GM13977 (cell line): ENCODE data around the gene SYMPK.
"Not testable (repeated sequence)": the region's sequence is repeated elsewhere in the genome, so short reads cannot be mapped to it uniquely, and the experiment has no call there.

ENCODE experiments used
- DNase-seq: peaks from one replicate; pipeline ENCODE4 v3.0.0; 2012; ENCODE audit warnings: low spot score
- in situ Hi-C: fragments of 300-500 bp; cut with MboI; formaldehyde crosslinking; loops from one replicate; pipeline ENCODE4 v1.12.0; 2022; ENCODE audit warnings: low sequenced_read_pairs, low pct_unique_long_range_greater_than_20kb, mixed read lengths, inconsistent platforms; ENCODE audit not compliant: unreplicated experiment
- TF ChIP-seq, protein P1 (sequence below): IDR thresholded peaks from 2 replicates; pipeline ENCODE4 v1.5.1; 2012; ENCODE audit warnings: mild to moderate bottlenecking, control low read depth; ENCODE audit not compliant: insufficient read depth; ENCODE audit errors: extremely low read depth, missing control alignments

SYMPK gene

DNA sequence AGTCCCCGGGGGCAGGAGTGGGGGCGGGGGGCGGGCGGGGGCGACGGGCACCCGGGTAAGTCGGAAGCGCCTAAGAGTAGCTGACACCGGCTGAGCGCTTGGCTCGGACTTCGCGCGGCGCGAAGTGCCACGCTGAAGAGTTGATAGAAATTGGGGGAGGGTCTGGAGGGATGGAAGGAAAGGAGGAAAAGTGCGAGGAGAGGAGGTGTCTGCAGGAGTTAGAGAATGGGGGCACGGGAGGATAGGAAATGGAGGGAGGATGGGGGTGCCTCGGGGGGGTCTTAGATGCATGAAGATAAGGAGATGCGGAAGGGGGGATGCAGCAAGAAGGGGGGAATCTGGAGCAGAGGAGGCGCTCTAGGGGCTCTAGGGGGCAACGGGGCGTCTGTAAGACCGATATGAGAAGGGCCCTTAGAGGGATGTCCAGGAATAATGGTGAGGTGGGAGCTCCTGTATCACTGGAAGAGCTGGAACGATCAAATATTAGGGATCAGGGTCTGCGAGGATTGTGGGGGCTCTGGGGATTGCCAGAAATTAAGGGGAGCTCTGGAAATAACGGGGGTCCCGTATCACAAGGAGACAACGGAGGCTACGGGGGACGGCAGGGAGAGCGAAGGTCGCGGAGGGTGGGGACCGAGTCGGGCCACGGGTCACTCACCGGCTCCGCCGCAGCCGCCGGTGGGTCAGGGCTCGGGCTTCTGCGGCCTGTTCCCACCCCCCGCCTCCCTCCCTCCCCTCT lies 39.1 kb upstream of the SYMPK start, which contains the start of gene MYPOP:
MYPOP (minus strand) TSS at position 702 of the 739 bp plus-strand sequence. CDS start 840 bp downstream, outside the sequence.
- TF ChIP-seq, protein P1, sequence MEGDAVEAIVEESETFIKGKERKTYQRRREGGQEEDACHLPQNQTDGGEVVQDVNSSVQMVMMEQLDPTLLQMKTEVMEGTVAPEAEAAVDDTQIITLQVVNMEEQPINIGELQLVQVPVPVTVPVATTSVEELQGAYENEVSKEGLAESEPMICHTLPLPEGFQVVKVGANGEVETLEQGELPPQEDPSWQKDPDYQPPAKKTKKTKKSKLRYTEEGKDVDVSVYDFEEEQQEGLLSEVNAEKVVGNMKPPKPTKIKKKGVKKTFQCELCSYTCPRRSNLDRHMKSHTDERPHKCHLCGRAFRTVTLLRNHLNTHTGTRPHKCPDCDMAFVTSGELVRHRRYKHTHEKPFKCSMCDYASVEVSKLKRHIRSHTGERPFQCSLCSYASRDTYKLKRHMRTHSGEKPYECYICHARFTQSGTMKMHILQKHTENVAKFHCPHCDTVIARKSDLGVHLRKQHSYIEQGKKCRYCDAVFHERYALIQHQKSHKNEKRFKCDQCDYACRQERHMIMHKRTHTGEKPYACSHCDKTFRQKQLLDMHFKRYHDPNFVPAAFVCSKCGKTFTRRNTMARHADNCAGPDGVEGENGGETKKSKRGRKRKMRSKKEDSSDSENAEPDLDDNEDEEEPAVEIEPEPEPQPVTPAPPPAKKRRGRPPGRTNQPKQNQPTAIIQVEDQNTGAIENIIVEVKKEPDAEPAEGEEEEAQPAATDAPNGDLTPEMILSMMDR = no peak
- in situ Hi-C loops = no loop called here
- DNase-seq = peak; percentile 61

DNA sequence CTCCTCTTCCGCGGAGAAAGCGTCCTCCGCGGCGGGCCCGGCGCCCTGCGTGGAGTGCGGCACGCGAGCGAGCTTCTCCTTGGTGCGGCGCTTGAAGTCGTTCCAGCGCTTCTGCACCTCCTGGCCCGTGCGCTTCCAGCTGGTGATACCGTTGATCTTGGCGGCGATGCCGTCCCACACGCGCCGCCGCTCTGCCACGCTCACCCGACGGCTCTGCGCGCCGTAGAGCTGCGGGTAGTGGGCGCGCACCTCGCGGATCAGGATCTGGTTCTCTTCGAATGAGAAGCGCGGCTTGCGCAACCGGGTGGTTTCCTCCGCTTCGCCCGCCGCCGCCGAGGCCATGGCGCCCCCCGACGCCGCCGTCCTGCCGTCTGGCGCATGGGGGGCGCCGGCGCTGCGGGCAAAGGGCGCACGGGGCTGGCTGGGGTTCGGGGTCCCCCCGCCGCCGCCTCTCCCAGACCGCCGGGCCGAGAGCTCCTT lies 38.5 kb upstream of the SYMPK start:
- TF ChIP-seq, protein P1 = no peak
- in situ Hi-C loops = no loop called here
- no peak for DNase-seq

DNA sequence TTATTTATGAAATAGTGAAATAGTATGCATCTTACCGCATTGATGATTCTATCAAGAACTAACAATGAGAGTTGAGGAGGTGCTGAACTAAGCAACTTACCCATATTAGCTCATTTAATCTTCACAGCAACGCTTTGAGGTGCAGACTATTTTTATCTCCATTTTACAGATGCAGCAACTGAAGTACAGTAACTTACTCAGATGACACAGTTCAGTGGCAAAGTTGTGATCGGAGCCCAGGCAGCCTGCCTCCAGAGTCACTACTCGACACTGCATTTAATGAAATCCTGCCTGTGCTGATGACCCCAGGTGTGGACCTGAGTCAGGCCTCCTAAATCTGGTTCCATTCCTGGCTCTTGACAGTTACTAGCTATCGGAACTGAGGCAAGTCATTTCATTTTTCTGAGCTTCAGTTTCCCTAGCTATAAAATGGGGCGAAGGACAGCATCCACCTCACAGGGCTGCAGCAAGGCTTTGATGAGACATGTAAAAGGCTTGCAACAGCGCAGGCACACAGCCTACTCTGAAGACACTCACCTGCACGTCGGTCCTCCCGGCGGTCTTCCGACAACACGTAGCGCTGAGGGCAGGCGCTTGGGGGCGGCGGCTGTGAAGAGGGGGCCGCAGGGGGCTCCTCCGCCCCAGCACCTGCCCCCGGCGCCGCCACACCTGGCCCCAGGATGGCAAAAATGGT lies 37.9 kb upstream of the SYMPK start:
- in situ Hi-C loops = no loop called here
- no peak for DNase-seq
- TF ChIP-seq, protein P1 = no peak

DNA sequence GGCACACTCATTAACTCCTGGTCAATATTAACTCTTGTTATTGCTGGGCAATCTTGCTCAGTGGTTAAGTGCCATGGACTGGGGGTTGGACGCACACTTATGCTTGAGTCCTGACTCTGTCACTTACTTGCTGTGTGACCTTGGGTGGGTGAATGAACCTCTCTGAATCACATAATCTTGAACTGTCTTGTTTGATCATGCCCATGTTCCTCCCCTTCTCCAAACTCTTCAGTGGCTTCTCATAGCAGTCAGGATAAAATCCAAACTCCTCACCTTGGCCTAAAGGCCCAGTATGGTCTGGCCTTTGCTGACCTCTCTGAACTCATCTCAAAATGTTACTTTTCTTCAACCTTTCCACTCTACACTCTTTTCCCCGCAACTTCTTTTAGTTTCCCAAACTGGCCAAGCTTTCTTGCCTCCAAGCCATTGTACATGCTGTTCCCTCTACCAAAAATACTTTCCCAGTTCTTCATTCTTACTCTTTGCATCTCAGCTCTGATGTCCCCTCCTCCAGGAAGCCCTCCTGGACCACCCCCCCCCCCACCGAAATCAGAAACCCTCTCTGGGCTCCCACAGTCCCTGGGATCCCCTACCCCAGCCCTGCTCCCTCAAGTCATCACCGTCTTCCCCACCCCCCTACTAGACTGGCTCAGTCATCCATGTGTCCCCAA lies 37.1 kb upstream of the SYMPK start:
- DNase-seq = no peak
- in situ Hi-C loops = no loop called here
- TF ChIP-seq, protein P1 = no peak

DNA sequence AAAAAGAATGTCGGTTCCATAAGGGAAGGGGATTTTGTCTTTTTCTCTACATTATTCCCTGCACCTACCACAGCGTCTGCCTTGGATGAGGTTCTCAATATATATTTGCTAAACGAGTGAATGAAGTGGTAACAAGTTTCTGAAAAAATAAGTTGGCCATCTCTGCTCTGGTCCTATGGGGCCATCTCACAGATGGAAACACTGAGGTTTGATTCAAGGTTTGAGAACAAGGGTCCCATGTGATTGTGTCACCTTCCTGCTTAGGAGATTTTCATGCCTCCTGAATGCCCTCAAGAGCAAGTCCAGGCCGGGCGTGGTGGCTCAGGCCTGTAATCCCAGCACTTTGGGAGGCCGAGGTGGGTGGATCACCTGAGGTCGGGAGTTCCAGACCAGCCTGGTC lies 36.3 kb upstream of the SYMPK start:
- TF ChIP-seq, protein P1 = no peak
- in situ Hi-C loops = no loop called here
- DNase-seq = no peak

- in situ Hi-C loops = no loop called here
- TF ChIP-seq, protein P1 = no peak
- no peak for DNase-seq
Measured at GRCh38 chr19:45897261-45897812, 34.4 kb upstream of the SYMPK start.

DNA sequence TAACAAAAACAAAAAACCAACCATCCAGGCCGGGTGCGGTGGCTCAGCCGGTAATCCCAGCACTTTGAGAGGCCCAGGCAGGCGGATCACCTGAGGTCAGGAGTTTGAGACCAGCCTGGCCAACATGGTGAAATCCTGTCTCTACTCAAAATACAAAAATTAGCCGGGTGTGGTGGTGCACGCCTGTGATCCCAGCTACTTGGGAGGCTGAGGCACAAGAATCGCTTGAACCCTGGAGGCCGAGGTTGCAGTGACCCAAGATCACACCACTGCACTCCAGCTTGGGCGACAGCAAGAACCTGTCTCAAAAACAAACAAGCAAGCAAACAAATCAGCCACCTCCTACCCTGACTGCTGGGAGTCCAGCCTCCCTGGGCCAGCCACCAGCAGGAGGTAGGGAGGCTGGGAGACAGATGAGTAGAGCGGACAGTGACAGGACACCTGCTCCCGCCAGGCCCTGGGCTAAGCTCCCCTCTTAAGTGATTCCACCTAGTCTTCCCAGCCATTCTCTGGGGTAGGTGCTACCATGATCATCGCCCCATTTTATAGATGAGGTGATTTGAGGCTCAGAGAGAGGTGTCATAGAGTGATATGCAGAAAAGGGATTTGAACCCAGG lies 33.1 kb upstream of the SYMPK start:
- DNase-seq, in situ Hi-C loops: not testable (repeated sequence)
